Left ventricle myocardium inferior (tissue), 1 donor: Measurements from ENCODE around the gene NAP1L1. TPM values are rescaled to one million over a fixed set of nuclear protein-coding genes. Genes with fewer than 3 reads are reported as not detected.
A peak's percentile ranks its signal among the peaks of the same experiment; 100 is the strongest.

Experiments used
- DNase-seq: peaks from one replicate; pipeline ENCODE4 v3.0.0-alpha.2; 2020
- H3K27ac ChIP-seq: fragments of 200-600 bp; replicated peaks from 2 replicates; pipeline ENCODE4 v1.8.0; 2021
- H3K27me3 ChIP-seq: fragments of 200-600 bp; 2 replicates; pipeline ENCODE4 v1.8.0; 2021; ENCODE audit warnings: low read depth
- H3K36me3 ChIP-seq: fragments of 200-600 bp; 2 replicates; pipeline ENCODE4 v1.8.0; 2021
- H3K4me1 ChIP-seq: fragments of 200-600 bp; 2 replicates; pipeline ENCODE4 v1.8.0; 2021
- H3K4me3 ChIP-seq: fragments of 200-600 bp; 2 replicates; pipeline ENCODE4 v1.8.0; 2021; ENCODE audit warnings: mild to moderate bottlenecking, moderate library complexity
- H3K9me3 ChIP-seq: fragments of 200-600 bp; replicated peaks from 2 replicates; pipeline ENCODE4 v1.8.0; 2021
- CTCF ChIP-seq: fragments of 200-600 bp; IDR thresholded peaks from 2 replicates; pipeline ENCODE4 v1.8.0; 2021; ENCODE audit warnings: antibody characterized with exemption, mild to moderate bottlenecking, borderline replicate concordance
- intact Hi-C: fragments of 100-400 bp; cut with micrococcal nuclease; formaldehyde crosslinking; loops from one replicate; pipeline ENCODE4 v1.11.0; 2022
- total RNA-seq: library from RNA; stranded (reverse); fragmentation: NEBNext Ultra II Directional; extraction: Animal tissue kit (Norgen Biotek cat#: 25700); gene quantifications from one replicate; pipeline ENCODE4 v1.2.1, GENCODE V29; 2021
- donor health status: DM: no; HTN: yes; CAD: no; lungs with severe emphysema.

NAP1L1 gene
- total RNA-seq, 1 donor from 2014 or later = 256 TPM

DNA sequence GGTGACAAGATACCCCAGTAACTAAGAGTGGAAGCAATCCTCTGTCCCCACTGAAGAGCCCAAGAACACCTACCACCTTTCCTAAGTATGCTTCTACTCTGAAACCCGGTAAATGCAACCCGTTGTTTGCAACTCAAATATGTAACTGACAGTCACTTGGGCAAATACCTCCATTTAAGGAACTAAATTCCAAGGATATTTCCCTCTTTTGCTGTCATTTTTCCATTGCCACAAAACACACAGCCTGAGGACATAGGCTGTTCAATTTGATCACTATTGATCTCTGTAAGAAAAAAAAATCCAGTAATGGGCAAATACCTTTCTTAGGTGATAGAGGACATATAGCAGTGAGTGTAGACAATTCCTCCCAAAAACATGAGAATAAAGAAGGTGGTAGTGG lies 46.3 kb downstream of the NAP1L1 start:
- H3K27me3 ChIP-seq = no peaks in the 10 kb centered on the region
- TF ChIP-seq CTCF = no peak
- intact Hi-C loops = no loop called here
- no peak for DNase-seq
- no peak overlapping the region for H3K27ac ChIP-seq
- H3K4me3 ChIP-seq = no peak overlapping the region
- no peaks in the 10 kb centered on the region for H3K9me3 ChIP-seq
- peaks cover 11% of the 10 kb centered on the region for H3K4me1 ChIP-seq
- peaks cover 4% of the 10 kb centered on the region for H3K36me3 ChIP-seq

DNA sequence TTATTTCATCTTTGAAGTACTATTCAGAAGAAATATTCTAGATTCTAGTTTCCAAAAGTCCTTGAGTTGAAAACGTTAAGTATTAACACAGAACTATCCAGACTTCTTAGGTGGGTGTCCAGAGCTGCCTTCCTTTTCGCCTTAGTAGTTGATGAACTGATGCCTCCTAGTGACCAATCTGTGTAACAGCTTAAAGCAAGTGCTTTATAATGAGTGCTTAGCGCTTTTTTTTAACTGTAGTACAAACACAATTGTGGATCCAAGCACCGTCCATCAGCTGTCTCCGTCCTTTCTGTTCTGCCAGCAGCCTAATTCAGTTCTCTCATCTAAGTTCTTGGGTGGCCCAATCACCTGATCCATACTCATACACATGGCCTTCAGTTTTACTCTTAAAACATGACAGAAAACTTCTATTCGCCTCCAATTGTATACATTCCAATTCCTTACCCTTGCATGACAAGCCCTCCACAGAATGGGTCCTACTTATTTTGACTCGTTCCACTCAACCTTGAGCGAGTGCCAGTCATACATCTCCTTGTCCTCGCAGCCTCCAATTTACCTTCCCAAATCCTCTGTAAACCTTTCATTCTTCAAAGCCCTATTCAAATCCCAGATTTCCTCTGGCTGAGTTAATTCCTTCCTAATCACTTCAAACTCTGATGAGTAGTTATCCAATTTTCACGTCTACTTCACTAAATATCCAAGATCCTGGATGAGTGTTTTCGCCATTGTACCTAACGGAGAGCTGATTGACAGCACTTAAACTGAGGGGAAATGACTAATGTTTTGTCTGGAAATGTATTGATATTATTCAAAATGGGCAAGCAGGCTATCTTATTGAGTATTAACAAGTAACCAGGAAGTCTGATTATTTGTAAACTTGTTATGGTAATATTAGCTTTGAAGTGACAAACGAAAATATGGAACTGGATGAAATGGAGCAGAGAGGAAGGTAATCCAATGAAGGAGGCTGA lies 47.1 kb downstream of the NAP1L1 start:
- no peak for DNase-seq
- H3K4me3 ChIP-seq = no peak overlapping the region
- peak; percentile 91 for TF ChIP-seq CTCF
- no peaks in the 10 kb centered on the region for H3K36me3 ChIP-seq
- peaks cover 19% of the 10 kb centered on the region for H3K4me1 ChIP-seq
- H3K9me3 ChIP-seq = no peaks in the 10 kb centered on the region
- H3K27me3 ChIP-seq = no peaks in the 10 kb centered on the region
- intact Hi-C loops = loop anchor here (2.0 kb wide), 1 partner anchor 511 kb away; no protein-coding TSS in a partner anchor
- no peak overlapping the region for H3K27ac ChIP-seq

- peaks cover 34% of the 10 kb centered on the region for H3K4me1 ChIP-seq
- H3K9me3 ChIP-seq = no peaks in the 10 kb centered on the region
- DNase-seq = no peak
- no peak for TF ChIP-seq CTCF
- H3K4me3 ChIP-seq = no peak overlapping the region
- no peaks in the 10 kb centered on the region for H3K36me3 ChIP-seq
- intact Hi-C loops = no loop called here
- H3K27ac ChIP-seq = no peak overlapping the region
- no peaks in the 10 kb centered on the region for H3K27me3 ChIP-seq
These were observed 49.4 kb downstream of the NAP1L1 start for GRCh38 chr12:76035045-76035444.

GRCh38 chr12:76033081-76034011 lies 51.1 kb downstream of the NAP1L1 start:
- TF ChIP-seq CTCF = no peak
- DNase-seq = no peak
- Histone ChIP-seq H3K9me3 (no peaks in the 10 kb centered on the region), H3K4me1 (peaks cover 48% of the 10 kb centered on the region), H3K36me3 (no peaks in the 10 kb centered on the region), H3K27me3 (no peaks in the 10 kb centered on the region), H3K4me3 (peak overlapping the region; percentile 90), H3K27ac (peak overlapping the region; percentile 99)
- intact Hi-C loops = no loop called here
